GM06990 (cell line): Measurements from ENCODE around the gene SMIM10L1.

ENCODE experiments used
- DNase-seq: peaks from one replicate; pipeline ENCODE4 v3.0.0-alpha.2; 2011; ENCODE audit not compliant: insufficient read length; ENCODE audit errors: extremely low read depth
- H3K27me3 ChIP-seq: replicated peaks from 2 replicates; pipeline ENCODE4 v1.6.0; 2011; ENCODE audit warnings: low read length; ENCODE audit not compliant: control insufficient read depth, insufficient read depth
- H3K36me3 ChIP-seq: 2 replicates; pipeline ENCODE4 v1.5.1; 2011; ENCODE audit warnings: low read length; ENCODE audit not compliant: control insufficient read depth, insufficient read depth
- H3K4me3 ChIP-seq: replicated peaks from 2 replicates; pipeline ENCODE4 v1.5.1; 2011; ENCODE audit warnings: low read depth, mild to moderate bottlenecking, control low read depth, low read length
- CTCF ChIP-seq: IDR thresholded peaks from 2 replicates; pipeline ENCODE4 v1.5.1; 2011; ENCODE audit warnings: low read length, control low read depth, mild to moderate bottlenecking, inconsistent platforms; ENCODE audit not compliant: insufficient read depth, poor library complexity, severe bottlenecking

Gene SMIM10L1

GRCh38 chr12:11202811-11203210 lies 31.8 kb downstream of the SMIM10L1 start:
- TF ChIP-seq CTCF = no peak
- no peaks in the 10 kb centered on the region for H3K27me3 ChIP-seq
- no peak overlapping the region for H3K4me3 ChIP-seq
- no peaks in the 10 kb centered on the region for H3K36me3 ChIP-seq
- no peak for DNase-seq

- Histone ChIP-seq H3K27me3 (no peaks in the 10 kb centered on the region), H3K36me3 (no peaks in the 10 kb centered on the region), H3K4me3 (no peak overlapping the region)
- DNase-seq = no peak
- TF ChIP-seq CTCF = no peak
Measured at GRCh38 chr12:11204173-11204572, 33.2 kb downstream of the SMIM10L1 start.

GRCh38 chr12:11209113-11209512 lies 38.1 kb downstream of the SMIM10L1 start:
- Histone ChIP-seq H3K36me3 (no peaks in the 10 kb centered on the region), H3K4me3 (no peak overlapping the region), H3K27me3 (no peaks in the 10 kb centered on the region)
- DNase-seq = no peak
- TF ChIP-seq CTCF = peak; percentile 7
